Measurements from ENCODE around the gene ARHGEF17.

The ARHGEF17 gene

DNA sequence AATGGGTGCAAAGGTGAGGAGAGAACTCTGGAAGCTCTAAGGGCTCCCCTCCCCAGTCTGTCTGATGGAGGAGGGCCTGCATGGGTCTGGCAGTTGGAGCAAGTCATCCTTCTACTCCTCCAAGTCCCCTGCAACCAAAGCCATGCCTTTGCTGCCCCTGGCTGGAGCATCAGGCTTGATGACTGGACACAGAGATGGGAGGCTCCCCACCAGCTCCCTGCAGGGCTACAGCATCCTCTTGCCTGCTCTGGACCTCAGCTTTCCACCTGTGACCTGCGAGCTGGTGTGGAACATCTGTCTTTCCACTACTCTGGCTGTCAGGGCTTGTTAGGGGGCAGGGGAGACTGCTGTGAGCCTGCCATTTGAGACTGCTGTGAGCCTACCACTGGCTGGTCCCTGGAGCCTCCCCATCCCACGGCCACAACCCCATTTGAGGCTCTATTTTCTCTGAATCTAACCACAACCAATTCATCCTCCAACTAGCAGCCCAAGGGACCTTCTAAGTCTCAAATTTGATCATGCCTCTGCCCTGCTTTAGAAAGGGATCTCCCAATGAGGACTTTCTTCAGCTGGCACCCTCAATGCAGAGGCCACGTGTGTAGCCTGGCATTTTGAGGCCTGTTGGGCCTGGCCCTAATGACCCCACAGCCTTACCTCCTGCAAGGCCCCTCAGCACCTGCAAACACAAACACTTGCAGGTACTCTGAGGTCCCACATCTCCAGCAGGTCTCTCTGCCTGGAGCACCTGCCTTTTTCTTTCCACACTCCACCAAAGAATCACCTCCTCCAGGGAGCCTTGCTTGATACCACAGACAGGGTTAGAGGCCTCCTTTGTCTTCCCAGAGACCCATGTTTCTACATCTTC lies 26.0 kb upstream of the ARHGEF17 start:
- no peak for TF ChIP-seq POLR2A (IDR thresholded peaks at IDR 0.05; ENCODE audit: low read depth, low read length)
- no peak for FAIRE-seq
- DNase-seq (ENCODE audit: insufficient read length, low spot score) = no peak

- TF ChIP-seq POLR2A (IDR thresholded peaks at IDR 0.05; ENCODE audit: low read depth, low read length) = no peak
- DNase-seq (ENCODE audit: insufficient read length, low spot score) (no peak), FAIRE-seq (no peak)
These were observed 24.6 kb upstream of the ARHGEF17 start for GRCh38 chr11:73283276-73284000.

GRCh38 chr11:73284106-73284505 lies 24.0 kb upstream of the ARHGEF17 start:
- FAIRE-seq (no peak), DNase-seq (ENCODE audit: insufficient read length, low spot score) (no peak)
- no peak for TF ChIP-seq POLR2A (IDR thresholded peaks at IDR 0.05; ENCODE audit: low read depth, low read length)

DNA sequence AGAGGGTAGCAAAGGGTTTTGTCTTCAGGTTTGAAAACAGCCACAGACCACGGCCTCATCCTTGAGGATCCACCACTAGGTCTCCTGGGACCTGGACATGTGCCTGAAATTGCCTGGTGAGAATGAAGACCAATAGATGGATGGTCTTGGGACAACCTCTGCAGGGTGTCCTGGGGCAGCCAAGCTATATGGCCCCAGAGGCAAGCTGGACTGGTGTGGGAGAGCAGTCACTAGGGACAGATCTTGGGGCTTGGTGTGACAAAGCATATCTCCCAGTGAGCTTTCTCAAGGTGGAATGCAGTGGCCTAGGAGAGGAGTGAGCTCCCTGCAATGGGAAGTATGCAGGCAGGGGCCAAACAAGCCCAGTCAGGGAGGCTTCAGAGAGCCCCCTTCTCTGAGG lies 22.4 kb upstream of the ARHGEF17 start:
- DNase-seq (ENCODE audit: insufficient read length, low spot score) = no peak
- TF ChIP-seq POLR2A (IDR thresholded peaks at IDR 0.05; ENCODE audit: low read depth, low read length) = no peak
- FAIRE-seq = no peak

DNA sequence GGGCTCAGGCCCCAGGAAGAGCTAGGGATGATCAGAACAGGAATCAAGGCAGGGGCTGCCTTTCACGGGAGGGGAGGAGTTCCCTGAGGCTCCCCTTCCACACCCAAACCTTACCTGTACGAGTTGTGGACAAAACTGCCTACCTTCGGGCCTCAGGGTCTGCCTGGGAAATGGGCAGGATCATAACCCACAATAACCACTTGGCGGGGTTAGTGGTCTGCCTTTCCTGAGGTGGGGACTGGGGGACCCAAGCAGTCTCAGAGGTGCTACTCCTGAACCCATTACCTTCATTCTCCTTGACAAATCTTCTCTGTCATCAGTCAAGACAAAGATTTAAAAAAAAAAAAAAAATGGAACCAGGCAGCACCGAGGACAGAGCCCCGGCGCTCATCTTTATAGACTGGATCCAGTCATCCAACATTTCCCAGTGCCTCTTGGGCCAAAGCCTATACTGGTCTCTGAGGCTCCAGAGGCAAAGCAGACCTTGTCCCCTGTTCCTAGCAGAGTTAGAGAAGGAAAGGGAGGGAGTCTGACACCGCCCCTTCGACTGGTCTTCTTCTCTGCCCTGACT lies 21.8 kb upstream of the ARHGEF17 start:
- FAIRE-seq (no peak), DNase-seq (ENCODE audit: insufficient read length, low spot score) (no peak)
- TF ChIP-seq POLR2A (IDR thresholded peaks at IDR 0.05; ENCODE audit: low read depth, low read length) = no peak

DNA sequence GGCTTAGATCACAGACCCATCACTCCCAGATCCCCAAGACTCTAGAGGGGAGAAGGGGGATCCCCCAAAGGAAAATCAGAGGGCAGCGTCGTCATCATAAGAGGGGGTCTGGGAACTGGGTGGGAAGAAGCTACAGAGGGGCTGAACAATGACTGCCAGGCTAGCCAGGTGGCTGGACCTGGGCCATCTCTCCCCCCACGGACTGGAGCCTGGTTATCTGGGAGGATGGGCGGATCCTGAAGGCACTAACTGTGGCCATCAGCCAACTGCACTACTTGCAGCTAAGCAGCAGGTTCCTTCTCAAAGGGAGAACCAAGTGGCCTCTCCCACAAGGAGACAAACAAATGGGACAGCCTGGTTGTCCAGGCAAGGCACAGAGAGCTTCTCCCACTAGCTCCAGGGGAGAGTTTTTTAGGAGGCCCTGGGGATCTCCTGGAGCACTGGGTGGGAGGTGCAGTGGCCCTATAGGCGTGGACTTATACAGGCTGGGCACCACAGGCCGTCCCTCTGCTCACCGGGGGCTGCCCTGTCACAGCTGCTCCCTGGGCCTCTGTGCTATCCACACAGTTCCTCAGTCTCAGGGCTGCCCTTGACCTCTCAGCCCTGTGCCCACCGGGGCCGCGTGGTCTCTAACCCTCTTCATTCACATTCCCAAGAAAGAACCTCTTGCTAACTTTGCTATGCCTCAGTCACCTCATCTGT lies 20.5 kb upstream of the ARHGEF17 start:
- FAIRE-seq = no peak
- no peak for DNase-seq (ENCODE audit: insufficient read length, low spot score)
- TF ChIP-seq POLR2A (IDR thresholded peaks at IDR 0.05; ENCODE audit: low read depth, low read length) = no peak

DNA sequence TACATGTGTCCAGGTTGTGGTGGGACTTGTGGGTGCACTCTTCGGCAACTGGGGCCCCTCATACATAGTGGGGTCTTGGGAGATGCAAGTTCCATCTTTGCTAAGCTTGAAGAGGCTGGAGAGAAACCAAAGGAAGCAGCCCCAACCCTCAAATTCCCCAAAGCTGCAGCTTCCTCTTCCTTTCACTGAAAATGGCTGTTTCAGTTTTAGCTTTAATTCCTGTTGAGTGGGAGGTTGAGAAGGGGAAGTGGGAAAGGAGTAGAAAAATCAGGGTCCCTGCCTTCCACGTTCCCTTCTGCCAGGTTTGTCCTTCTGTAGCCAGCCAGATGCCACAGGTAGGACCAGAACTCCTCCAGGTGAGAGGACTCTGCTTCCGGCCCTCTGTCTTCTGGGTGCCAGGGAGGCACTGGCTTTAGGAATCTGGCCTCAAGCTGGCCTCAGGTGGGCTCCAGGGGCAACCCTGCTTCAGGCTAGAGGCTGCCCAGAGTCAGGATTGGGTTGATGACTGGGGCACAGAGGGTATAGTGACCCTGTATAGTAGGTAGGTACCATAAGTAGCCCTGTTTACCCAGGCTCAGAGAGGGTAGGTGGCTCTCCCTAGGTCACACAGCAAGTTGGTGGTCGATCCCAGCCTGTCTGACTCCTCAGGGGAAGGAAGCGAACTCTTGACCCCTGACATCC lies 19.7 kb upstream of the ARHGEF17 start:
- no peak for FAIRE-seq
- TF ChIP-seq POLR2A (IDR thresholded peaks at IDR 0.05; ENCODE audit: low read depth, low read length) = no peak
- DNase-seq (ENCODE audit: insufficient read length, low spot score) = no peak

DNA sequence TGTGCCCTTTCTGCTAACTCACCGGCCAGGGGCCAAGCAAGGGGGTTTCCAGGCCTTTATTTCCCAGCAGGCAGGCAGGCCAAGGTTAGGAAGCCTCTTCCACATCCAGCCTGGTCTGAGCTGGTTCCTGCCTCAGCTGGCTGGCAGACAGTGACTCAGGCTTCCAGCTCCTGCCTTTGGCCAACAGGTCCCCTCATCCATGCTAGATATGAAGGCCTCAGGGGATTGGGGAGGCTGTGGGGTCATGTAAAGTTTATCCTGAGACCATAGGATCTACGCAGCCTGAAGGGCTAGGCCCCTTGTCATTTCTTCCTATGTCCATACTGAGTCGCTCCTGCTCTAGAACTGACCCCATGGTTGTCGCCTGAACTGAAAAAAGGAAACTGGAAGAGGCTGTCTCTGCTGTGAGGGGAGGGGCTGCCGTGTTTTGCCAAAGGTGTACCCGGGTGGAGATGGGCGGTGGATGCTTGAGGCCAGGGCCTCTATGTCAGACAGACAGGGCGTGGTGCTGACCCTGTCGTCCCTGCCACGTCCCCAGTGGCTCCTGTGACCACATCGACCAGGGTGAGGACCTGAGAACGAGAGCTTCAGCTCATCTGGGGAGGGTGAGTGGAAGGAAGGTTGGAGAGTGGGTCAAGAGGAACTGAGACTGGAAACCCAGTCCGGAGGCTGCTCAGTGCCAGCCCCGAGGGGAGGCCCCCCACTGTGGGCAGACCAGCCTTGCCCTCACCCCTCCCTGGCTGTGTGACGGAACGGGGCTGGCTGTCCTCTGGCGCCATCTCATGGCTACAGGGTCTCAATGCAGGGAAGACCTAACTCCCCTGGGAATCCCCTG lies 19.0 kb upstream of the ARHGEF17 start:
- DNase-seq (ENCODE audit: insufficient read length, low spot score) = peak; percentile 76
- FAIRE-seq = no peak
- peak; percentile 22; the same call in 1 of the 2 replicates for TF ChIP-seq POLR2A (IDR thresholded peaks at IDR 0.05; ENCODE audit: low read depth, low read length)

DNA sequence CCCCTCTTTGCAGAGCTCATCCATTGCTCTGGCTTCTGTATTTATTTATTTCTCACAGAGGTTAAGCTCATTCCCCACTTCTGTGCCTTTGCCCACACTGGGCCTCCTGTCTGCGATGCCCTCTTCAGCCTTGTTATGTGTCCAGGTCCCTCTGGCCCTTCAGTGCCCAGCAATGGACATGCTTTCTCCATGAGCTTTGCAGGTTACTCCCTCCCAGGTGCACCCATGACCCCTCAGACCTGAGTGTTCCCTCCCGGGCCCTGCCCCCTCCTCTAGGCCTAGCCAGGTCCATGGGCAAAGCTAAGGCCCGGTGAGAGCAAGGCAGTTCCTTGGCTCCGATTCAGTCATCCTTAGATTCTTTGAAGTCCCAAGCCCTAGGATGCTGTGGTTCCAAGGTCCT lies 17.5 kb upstream of the ARHGEF17 start:
- DNase-seq (ENCODE audit: insufficient read length, low spot score) (no peak), FAIRE-seq (no peak)
- no peak for TF ChIP-seq POLR2A (IDR thresholded peaks at IDR 0.05; ENCODE audit: low read depth, low read length)

- DNase-seq (ENCODE audit: insufficient read length, low spot score) (no peak), FAIRE-seq (no peak)
- no peak for TF ChIP-seq POLR2A (IDR thresholded peaks at IDR 0.05; ENCODE audit: low read depth, low read length)
These were observed 16.9 kb upstream of the ARHGEF17 start for GRCh38 chr11:73291196-73291595.

- FAIRE-seq = no peak
- no peak for TF ChIP-seq POLR2A (IDR thresholded peaks at IDR 0.05; ENCODE audit: low read depth, low read length)
- no peak for DNase-seq (ENCODE audit: insufficient read length, low spot score)
These were observed 16.1 kb upstream of the ARHGEF17 start for GRCh38 chr11:73291781-73292524.

DNA sequence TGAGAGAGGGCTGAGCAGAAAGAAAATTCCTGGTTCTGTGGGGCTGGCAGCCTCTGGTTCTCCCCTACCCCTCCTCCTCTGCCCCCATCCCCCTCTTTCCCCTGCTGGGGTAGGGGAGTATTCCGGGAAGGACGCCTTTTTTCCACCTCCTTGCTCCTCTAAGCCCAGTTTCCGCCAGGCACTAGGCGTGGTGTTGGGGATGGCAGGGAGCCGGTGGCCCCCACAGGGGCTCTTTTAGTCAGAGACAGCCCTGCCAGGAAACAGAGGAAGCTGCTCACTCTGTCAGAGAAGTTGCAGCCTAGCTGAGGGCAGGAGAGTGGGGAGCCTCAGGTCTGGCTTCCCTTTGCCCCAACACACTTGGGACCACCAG lies 15.6 kb upstream of the ARHGEF17 start:
- TF ChIP-seq POLR2A (IDR thresholded peaks at IDR 0.05; ENCODE audit: low read depth, low read length) = no peak
- no peak for DNase-seq (ENCODE audit: insufficient read length, low spot score)
- FAIRE-seq = no peak
